HTR-8/SVneo (cell line): ENCODE measurements around the gene SDE2.
"Not testable (repeated sequence)": the region's sequence is repeated elsewhere in the genome, so short reads cannot be mapped to it uniquely, and the experiment has no call there.

ENCODE experiments used
- DNase-seq: peaks from one replicate; pipeline ENCODE4 v3.0.0; 2011; ENCODE audit warnings: low spot score, mixed read lengths; ENCODE audit not compliant: insufficient read length
- FAIRE-seq: peaks from 2 replicates; lab custom pipeline; 2011; peaks lifted over from hg19 to GRCh38; lab: Jason Lieb, UNC

Gene SDE2

DNA sequence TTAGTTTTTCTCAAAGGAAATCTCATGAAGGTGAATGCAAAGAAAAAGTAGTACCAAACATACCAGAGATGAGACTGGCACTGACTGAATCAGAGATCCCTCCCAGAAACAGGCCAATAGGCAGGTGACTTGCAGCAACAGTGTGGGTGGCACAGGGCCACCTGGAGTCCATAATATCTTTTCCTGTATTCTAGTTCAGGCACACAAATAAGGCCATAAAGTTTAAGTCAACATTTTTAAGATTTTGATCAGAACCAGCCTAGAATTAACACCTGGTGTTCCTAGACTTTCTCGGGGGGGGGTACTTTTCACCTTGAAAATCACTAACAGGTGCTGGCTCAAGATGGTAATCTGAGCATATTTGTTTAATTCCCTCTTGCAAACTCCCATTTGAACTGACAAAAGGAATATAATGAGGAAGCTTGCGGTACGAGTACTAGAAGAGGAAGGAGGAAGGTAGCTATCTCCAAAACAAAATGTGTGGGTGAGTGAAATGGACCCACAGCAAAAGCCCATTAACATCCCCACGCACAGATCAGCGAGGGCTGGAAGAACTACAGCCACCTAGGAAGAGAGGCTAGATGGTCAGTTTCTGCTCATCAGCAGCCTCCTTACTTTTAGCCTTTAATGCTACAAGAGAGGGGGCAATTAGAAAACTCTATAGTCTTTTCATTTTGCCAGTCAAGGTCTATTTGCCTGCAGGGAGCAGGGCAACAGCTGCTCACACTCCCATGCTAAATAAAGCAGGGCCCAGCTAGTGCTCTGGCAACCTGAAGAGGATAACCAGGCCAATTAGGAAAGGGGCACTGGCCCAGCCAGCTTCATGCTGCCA is 18.9 kb downstream of the SDE2 start:
- DNase-seq (no peak), FAIRE-seq (no peak)

DNA sequence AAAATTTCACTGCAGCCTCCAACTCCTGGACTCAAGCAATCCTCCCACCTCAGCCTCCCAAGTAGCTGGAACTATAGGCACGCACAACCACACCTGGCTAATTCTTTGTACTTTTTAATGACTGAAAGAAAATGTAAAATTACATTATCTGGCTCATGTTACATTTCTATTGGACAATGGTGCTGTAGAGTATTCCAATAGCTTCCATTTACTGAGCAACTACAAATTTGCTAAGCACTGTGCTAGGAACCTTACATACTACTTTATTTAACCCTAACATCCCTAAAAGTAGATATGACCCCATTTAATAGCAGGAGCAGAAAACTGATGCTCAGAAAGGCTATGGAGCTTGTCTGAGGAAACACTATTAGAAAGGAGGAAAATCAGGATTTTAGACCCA is 19.7 kb downstream of the SDE2 start:
- no peak for DNase-seq

DNA sequence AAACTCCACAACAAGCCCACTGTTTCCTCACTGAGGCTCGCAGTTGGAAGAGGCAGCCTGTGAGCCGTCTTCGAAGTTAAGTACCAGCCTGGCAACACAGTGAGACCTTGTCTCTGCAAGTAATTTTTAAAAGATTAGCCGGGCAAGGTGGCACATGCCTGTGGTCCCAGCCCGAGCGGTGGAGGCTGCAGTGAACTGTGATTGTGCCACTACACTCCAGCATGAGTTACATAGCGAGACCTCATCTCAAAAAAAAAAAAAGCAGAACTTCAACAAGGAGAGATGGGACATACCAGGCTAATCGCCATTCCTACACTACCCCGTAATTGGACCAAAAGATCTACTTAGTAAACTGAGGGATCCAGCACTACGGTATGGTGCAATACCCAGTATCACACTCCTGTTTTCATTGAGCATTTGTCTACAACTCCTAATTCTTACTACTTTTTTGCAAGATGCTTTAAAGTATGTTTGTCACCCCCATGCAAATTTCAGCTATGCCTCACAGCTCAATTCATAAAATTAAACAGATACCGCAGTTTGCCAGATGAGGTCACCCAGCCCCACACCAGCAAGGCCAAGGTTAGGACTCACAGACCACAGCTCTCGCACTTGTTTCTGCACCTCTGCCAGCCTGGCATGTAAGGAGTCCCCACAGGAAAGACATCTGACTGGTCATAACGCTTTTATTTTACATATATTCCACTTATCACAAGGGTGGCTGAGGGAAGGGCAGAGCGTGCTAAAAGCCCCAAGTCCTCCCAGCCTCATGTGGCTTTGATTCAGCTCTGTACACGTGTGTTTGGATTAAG is 21.0 kb downstream of the SDE2 start:
- no peak for FAIRE-seq
- DNase-seq, result no peak

More for the DNA sequence above, 19.7 kb downstream of the SDE2 start:
- no peak for FAIRE-seq

- FAIRE-seq, DNase-seq: not testable (repeated sequence)
These were observed 24.0 kb downstream of the SDE2 start for GRCh38 chr1:225975146-225975545.

DNA sequence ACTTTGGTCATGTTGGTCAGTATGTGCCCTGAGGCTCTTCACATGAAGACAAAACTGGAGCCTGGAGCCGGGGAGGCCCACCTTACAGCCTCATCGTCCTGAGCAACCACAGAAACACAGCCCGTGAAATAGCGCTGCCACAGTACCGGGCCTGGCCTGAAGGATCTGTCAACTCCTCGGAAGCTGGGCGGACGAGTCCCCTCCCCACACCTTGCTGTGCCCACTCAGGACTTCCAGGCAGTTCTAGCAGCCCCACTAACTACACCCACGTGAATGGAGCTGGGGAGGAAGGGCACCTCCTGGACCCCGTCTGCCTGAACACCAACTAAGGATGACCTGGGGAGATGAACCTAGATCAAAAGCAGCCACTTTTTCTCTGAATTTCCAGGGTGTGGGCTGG is 24.7 kb downstream of the SDE2 start:
- no peak for FAIRE-seq
- no peak for DNase-seq

DNA sequence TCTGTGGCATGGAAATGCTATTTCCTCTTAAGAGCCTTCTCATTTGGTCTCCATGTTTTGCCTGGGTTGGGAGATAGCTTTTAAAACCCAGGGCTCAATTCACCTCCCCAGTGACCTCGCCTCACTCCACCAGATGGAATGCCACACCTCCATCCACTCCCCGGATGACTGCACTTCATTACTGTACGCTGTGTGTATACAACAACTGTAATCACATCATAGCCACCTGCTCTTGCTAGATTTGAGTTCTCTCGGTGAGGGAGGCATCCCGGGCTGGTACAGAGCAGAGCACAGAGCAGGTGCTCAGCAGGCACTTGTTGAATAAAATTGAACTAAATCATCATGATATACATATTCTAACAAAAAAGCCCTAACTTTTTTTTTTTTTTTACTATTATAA is 26.0 kb downstream of the SDE2 start:
- DNase-seq (no peak), FAIRE-seq (no peak)

DNA sequence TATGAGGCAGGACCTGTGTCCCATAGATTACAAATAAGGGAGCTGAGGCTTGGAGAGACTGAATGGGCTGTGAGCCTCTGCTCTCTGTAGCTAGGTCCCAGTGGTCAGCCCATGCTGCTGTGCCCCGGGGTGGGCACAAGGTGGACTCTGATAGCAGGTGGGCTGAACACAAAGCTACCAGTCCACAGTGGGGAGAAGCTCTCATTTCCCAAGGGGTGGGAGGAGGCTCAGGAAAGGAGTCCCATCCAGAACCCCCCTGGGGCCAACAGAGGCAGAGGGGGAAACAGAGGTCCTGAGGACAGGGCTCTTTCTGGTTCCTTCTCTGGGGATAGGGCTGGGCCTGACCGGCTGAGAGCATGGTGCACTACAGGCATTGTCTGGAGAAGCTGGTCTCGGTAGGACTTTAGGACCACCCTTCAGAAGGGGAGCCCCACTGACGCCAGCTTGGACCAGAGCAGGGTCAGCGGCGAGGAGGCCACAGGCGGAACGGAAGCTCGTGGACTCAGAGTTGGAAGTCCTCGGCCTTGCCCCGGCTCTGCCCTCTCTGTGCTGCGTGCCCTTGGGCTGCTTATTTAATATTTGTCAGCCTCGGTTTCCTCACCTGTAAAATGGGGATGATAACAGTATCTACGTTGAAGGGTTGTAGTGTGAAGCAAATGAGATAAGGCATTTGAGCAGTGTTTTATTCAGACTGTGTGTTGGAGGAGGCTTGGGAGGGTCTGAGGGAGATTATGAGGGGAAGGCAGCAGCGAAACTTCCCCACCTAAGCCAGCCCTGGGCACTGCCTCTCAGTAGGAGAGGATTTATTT is 26.6 kb downstream of the SDE2 start:
- FAIRE-seq (no peak), DNase-seq (no peak)

- not testable (repeated sequence) for DNase-seq, FAIRE-seq
These were observed 28.5 kb downstream of the SDE2 start for GRCh38 chr1:225970592-225971157.

DNA sequence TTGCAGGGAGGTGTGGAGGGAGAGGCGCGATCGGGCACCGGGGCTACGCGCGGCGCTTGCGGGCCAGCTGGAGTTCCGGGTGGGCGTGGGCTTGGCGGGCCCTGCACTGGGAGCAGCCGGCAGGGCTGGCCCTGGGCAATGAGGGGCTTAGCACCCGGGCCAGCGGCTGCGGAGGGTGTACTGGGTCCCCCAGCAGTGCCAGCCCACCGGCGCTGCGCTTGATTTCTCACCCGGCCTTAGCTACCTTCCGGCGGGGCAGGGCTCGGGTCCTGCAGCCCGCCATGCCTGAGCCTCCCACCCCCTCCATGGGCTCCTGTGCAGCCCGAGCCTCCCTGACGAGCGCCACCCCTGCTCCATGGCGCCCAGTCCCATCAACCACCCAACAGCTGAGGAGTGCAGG is 29.4 kb downstream of the SDE2 start:
- not testable (repeated sequence) for FAIRE-seq

DNA sequence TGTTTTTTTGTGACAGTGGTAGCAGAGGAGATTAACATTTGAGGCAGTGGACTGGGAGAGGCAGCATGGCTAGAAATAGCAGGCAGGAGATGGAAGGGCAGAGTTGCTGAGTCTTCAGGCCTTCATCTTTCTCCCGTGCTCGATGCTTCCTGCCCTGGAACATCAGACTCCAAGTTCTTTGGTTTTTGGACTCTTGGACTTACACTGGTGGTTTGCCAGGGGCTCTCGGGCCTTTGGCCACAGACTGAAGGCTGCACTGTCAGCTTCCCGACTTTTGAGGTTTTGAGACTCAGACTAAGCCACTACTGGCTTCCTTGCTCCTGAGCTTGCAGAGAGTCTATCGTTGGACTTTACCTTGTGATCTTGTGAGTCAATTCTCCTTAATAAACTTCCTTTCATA is 33.9 kb downstream of the SDE2 start:
- FAIRE-seq (no peak), DNase-seq (no peak)

More for the DNA sequence above, 29.4 kb downstream of the SDE2 start:
- DNase-seq, result not testable (repeated sequence)

- no peak for FAIRE-seq
- no peak for DNase-seq
These were observed 35.2 kb downstream of the SDE2 start for GRCh38 chr1:225963735-225964530.

- no peak for FAIRE-seq
- DNase-seq, result peak; percentile 48
These were observed 36.6 kb downstream of the SDE2 start for GRCh38 chr1:225962440-225962975.

DNA sequence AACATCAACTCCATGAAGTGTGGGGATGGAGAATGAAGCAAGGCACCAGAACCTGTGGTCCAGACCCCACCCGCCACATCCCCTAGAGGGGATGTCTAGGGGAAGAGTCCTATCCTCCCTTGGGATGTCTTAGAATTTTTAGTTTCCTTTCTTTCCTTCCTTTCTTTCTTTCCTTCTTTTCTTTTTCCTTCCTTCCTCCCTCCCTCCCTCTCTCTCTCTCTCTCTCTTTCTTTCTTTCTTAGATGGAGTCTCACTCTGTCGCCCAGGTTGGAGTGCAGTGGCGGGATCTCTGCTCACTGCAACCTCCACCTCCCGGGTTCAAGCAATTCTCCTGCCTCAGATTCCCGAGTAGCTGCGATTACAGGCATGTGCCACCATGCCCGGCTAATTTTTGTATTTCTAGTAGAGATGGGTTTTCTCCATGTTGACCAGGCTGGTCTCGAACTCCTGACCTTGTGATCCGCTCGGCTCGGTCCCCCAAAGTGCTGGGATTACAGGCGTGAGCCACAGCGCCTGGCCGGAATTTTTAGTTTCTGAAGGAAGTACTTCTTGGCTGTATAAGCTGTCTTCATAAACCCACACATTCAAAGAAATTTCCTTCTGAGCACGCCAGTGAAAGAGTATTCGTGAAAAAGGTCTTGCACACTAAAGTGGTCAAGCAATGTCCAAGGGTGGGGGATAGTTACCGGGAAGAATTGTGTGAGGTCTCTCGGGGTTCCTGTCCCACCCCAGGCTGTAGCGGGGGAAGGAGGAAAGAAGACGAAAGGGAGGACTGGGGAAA is 37.3 kb downstream of the SDE2 start:
- DNase-seq, result no peak
- FAIRE-seq, result no peak

- DNase-seq (no peak), FAIRE-seq (peak; percentile 23)
These were observed 41.1 kb downstream of the SDE2 start for GRCh38 chr1:225958041-225958440.

- DNase-seq, result no peak
- FAIRE-seq, result no peak
These were observed 44.4 kb downstream of the SDE2 start for GRCh38 chr1:225954753-225955152.

DNA sequence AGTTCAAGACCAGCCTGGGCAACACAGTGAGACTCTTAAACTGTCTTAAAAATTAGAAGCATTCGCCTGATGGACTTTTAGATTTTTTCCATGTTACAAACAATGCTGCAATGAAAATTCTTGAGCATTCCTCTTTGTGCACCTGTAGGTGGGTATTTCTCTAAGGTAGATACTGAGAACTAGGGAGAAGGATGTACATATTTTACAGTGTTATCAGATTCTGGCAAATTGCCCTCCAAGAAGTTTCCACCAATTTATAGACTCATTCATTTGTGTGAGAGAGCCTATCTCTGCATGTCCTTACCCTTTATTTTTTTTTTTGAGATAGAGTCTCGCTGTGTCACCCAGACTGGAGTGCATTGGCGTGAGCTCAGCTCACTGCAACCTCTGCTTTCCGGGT is 45.8 kb downstream of the SDE2 start:
- no peak for FAIRE-seq
- DNase-seq, result no peak

DNA sequence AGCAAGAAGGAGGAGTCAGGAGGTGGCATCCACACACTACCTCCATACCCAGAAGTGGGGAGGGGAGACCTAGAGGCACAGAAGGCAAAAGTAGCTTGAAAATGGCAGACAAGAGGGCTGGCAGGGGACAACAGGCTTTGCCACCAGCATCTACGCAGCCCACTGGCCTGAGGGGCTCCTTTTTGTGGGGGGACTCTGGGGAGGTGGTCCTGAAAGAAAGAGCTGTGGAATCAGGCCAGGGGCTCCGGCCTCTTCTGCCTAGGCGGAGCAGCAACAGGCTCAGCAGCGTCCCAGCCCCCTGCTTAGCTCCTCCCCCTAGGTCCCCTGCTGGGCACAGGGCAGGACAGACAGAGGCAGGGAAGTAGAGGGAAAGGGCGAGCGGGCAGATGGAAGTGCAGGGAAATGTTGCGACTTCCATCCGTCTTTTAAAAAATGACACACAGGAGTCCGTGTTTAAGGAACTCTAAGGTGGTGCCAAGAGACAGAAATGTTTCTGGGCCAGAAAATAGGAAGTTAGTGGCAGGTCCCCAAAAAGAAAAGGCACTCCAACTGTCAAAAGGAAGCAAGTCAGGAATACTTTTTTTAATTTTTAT is 48.1 kb downstream of the SDE2 start:
- DNase-seq (no peak), FAIRE-seq (no peak)

DNA sequence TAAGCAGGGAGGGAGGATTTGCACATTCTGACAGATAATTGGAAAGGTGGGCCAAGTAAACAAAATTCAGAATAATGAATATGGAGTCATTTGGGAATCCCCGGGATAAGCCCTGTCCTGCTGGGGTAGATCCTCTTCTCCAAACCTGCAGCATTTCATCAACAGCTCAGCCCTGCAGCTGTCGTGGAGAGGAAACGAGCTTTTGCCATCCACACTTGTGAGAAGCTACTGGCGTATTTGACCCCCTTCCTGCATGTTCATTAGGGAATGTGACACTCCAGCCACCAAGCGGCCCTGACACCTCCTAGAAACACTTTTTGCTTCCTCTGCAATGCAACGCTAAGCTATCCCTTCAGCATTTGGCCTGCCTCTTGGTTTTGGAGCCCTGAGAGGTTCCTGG is 50.1 kb downstream of the SDE2 start:
- DNase-seq, result no peak
- FAIRE-seq, result no peak
